Brain pericyte (primary cell): ENCODE measurements around the gene BCL7A.

Experiments
- DNase-seq: peaks from one replicate; pipeline ENCODE4 v3.0.0-alpha.2; 2012; ENCODE audit warnings: low read depth, low spot score

Gene BCL7A

DNA sequence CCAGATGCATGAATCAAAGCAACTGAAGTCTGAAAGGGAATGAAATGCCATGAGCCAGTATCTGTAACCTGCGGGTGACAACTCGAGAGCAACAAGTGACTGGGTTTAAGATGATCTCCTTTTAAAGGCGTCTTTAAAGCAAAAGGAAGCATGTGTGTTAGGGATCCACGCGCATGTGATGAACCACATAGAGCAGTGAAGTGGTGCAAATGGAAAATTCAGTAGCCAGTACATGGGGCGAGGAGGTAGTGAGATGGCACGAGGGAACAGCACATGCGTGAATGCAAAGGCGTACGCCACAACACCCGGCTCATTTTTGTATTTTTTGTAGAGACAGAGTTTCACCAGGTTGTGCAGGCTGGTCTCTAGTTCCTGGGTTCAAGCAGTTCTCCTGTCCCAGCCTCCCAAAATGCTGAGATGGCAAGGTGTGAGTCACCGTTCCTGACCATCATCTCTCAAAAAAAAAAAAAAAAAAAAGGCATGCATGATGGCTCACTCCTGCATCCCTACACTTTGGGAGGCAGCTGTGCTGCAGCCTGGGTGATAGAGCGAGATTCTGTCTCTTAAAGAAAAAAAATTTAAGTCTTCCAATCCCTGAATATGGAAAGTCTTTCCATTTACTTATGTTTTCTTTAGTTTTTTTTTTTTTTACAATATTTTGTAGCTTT lies 24.6 kb upstream of the BCL7A start:
- no peak for DNase-seq

DNA sequence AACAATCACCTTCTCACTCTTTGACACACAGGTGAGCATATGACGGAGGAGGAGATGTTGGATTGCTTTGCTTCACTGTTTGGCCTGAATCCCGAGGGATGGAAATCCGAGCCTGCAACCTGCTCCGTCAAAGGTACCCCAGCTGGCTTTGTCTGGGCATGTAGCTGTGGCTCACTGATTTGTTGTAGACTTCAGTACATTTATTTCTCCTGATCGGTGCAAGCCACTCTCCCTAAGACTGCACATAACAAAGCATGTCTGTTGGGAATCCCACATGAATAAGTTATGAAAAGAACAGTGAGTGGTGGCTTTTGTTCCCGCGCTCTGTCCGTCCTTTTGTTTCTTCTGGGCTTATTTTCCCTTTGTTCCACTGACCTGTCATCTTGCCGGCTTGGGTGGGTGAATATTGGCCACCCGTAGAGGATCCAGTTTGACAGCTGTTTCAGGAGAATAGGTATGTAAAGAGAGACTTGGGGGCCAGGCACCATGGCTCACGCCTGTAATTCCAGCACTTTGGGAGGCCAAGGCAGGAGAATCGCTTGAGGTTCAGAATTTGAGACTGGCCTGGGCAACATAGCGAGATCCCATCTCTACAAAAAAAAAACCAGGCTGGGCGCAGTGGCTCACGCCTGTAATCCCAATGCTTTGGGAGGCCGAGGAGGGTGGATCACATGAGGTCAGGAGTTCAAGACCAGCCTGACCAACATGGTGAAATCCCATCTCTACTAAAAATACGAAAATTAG lies 20.0 kb upstream of the BCL7A start:
- DNase-seq, result no peak

DNA sequence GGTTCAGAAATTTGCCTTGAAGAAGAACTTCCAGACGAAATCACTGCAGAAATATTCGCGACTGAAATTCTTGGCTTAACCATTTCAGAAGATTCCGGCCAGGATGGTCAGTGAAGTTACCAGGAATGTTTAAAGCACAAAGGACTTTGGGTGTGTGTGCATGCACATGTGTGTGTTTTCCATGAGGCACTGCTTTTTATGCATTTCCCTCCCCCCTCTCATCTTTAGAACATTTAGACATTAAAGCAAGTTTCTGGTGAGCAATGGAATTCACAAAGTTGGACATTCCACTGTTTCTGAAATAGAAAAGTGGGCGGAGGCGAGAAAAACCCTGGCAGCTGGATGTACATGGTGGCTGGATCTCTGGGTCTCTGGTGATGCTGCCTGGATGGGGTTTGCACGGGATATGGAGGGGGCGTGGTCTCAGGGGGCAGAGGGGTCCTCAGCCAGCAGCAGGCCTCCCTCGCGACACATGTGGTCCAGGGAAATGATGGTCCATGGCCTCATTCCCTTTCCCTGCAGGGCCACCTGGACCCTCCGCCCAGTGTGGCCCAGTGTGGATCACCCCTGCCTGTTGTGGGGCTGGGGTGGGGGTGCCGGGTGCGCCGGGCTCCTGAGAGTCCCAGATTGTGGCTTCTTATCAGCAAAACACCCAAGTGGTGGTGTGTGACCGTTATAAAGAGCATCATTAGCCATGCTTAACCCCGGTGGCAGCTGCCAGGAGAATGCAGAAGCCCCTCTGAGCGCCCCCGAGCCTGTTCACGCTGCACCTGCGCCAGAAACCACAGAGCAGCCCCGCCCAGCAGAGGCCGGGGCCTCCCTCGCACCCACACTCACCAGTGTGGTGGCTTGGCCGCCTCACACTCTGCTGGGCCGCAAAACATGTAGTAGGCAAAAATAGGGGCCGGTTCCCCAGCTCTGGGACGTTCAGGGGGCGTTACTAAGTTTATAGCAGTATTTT lies 17.8 kb upstream of the BCL7A start:
- DNase-seq, result no peak

DNA sequence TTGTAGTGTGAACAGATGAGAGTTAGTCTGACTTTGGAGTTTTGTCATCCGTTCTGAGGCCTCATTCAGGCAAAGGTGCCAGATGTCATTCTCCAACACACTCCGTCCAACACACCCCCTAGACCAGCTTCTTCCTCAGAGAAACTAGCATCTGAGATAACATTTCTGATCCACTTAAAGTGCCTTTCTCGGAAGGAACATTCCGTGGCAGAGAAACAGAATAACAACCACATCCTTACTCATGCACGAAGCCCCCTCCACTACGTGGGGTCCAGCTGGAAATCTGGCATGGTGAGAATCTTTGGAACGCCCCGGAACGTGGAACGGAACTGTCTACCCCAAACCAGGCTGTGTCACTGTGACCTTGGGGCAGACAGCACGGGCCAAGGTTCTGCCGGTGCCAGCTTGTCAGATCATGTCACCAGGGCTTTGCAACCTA lies 17.0 kb upstream of the BCL7A start:
- no peak for DNase-seq

DNA sequence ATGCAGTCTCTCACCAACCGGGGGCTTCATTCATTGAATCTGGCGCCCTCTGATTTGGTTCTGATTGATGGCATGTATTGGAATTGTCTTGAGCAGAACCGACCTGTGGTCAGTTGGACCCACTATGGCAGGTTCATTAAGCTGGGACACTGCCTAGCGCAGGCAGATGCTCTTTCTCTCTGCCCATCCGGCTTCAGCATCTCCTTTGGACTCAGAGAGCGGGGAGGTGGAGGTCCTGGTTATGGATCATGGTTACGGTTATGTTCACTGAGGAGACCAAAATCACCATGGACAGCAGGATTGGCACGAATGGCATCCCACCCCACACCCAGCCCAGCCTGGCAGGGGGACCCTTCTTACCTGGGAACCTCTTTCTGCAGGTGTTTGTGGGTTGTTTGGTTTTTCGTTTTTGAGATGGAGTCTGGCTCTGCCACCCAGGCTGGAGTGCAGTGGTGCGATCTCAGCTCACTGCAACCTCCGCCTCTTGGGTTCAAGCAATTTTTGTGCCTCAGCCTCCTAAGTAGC lies 16.4 kb upstream of the BCL7A start:
- no peak for DNase-seq

DNA sequence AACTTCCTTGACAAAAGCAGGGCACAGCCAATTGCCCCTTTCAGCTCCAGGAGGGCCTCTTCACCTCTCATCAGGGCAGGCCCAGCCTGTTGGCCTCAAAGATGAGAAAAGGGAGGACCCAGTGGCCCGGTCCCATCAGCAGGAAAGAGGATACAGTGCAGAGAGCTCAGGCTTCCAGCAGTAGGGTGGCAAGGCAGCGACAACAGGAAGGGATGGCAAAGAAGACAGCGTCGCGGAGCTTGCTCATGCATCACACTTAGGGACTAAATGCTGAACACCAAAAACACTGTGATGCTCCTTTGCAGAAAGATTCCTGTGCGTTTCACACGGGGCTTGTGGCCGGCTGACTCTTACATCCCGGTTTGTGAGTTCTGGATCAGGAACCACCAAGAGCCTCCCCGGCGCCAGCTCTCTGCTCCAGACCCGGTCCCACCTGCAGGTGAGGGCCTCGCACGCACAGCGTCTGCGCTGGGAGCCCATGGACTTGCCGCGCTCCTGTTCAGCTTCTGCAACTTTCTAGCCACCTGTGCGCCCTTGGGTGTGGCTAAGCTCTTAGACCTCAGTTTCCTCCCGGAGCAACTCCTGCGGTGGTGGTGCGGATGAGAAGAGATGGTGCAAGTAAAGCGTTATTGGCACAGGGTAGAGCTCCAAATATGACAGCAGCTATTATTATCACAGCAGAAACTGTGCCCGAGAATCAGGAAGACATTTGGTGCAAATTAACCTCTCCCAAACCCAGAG lies 15.3 kb upstream of the BCL7A start:
- no peak for DNase-seq

DNA sequence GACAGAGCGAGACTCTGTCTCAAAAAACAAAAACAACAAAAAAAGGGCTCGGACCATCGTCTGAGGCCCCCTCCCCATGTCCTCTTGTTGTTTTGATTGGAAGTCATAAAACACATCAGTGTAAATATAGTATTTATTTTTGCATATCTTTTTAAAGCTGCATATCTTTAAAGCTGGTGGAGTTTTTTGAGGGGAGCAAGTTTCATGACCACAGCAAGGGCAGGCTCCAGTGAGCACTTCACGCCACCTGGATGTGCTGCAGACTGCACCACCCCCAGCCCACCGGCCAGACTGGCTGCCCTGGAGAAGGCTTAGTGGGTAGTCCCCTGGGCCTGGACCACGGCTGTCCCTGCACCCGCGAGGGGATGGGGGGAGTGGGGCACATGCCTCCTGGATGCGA lies 11.9 kb upstream of the BCL7A start:
- DNase-seq, result no peak

DNA sequence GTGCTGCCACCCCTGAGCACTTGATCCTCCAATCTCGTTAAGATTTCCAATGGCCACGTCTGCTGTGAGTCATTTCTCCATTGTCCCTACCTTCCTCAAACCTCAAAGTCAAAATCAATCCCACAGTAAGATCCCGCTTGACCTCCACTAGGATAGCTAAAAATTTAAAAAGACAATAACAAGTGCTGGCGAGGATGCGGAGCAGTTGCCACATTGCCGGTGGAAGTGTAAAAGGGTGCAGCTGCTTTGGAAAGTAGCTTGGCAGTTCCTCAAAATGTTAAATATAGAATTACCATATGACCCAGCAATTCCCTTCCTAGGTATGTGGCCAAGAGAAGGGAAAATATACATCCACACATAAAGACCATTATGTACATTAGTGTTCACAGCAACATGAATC lies 9.5 kb upstream of the BCL7A start:
- DNase-seq, result no peak

DNA sequence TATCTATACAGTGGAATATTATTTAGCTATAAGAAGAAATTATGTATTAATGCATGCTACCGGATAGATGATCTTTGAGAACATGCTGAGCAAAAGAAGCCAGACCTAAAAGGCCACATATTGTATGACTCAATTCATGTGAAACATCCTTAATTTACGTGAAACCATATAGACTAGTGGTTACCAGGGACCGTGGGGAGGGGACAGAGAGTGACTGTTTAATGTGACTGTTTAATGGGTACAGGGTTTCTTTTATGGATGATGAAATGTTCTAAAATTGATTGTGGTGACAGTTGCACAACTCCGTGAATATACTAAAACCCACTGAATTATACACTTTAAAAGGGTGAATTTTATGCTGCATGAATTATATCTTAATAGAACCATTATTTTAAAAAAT lies 8.5 kb upstream of the BCL7A start:
- DNase-seq, result no peak

DNA sequence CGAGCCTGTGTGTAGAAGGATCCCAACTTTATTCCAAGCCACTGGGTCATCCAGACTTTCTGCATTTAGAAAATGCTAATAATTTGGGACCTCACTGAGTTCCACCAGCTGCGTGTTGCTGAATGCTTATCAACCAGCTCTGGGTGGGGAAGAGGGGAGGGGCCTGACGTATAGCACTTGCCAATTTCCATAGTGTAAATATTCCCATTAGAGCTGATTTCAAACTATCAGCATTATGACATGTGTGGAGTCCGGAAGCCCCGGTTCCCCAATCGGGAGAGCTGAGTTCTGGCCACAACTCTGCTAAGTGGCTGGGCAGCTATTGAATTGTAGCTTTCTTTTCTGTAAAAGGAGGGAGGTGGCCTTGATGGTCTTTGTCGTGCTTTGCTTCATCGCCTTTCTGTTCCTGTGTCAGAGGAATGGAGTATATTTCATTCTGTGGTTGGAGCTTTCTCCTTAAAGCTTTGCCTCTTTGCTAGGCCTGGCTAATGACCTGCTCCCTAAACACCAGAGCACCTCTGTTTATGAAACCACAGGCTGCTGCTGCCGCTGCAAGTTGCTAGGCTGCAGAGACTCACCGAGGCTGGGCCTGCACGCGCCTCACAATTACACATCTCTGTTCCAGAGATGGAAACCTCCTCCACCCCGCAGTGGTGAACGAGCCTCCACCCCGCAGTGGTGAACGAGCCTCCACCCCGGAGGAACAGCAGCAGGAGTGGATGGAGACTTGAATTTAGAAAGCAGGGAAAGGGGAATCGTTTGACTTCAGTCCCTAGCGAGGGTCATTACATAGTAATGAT lies 7.7 kb upstream of the BCL7A start:
- DNase-seq, result no peak

DNA sequence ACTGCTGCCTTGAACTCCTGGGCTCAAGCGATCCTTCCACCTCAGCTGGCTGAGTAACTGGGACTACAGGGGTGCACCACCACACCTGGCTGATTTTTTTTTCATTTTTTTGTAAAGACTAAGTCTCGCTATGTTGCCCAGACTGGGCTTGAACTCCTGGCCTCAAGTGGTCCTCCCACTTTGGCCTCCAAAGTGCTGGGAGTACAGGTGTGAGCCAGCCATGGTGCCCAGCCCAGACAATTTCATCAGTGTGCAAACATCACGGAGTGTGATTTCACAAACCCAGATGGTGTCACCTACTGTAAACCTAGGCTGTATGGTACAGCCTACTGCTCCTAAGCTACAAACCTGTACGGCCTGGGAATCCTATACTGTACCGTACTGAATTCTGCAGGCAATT lies 6.9 kb upstream of the BCL7A start:
- no peak for DNase-seq

DNA sequence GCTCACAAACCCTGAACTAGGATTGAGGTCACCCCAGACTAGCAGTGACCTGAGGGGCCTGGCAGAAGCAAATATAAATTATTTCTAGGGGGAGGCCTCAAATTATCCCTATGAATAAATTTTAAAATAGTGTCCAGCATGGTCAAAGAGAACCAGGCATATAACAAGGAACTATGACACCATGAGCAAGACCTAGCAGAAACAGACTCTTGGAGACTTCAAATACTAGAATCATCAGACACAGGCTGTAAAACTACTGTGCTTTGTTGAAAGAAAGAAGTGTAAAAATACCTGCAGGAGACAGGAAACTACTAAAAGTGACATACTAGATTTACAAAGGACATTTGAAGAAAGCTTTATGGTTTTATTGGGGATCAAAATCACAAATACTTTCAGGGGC lies 3.2 kb upstream of the BCL7A start:
- DNase-seq, result no peak

DNA sequence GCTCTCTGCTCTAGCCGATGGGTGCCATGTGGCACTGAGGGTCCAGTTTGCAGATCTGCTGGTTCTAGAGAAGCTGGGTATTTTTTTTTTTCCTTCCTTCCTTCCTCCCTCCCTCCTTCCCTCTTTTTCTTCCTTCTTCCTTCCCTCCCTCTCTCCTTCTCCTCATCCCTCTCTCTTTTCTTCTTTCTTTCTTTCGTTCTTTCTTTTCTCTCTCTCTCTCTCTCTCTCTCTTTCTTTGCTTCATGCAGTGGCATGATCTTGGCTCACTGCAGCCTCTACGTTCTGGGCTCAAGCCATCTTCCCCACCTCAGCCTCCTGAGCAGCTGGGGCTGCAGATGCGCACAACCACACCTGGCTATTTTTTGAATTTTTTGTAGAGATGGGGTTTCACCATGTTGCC lies 2.7 kb upstream of the BCL7A start:
- DNase-seq, result no peak

DNA sequence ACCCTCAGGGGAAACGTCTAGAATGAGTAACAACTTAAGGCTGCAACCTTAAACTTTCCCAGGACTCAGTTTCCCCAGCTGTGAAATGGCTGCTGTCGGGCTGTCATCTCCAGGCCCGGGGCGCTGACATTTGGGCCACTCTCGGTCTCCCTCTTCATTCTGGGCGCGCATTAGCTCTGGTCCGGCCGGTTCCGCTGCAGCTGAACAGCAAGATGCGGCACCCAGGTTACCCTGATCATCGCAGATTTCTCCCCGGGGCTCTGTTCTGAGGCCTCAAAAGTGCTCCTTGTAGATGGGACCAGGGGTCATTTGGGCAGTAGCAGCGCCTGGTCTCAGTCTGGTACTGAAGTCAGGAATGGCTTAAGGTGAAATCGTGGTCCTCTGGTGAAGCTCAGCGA lies 890 bp upstream of the BCL7A start:
- DNase-seq, result no peak

DNA sequence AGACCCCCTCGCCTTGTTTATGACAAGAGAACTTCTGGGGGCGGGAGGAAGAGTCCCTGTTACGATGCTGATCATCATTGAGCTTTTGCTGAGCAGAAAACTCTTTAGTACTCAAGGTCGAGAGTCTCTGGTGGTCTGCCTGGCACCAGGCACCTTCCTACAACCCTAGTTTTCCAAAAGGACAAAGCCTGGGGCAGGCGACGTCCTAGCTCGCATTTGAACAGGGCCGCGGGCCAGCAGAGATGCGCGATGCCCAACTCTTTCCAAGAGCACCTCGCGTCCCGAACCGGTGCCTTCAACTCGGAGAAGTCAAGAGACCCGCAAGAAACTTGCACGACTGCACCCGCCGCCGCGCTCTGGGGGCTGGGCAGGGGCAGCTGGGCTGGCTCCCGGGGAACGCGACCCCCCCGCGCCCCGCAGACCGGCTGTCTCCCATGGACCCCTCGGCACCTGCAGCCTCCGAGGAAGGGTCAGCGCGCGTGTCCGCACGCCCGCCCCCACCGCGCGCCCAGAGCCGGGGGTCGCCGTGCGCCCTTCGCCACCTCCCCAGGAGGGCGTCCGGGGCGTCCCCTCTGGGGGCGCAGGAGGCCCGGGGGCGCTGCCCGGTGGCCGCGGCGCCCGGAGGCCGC lies 377 bp upstream of the BCL7A start:
- no peak for DNase-seq

DNA sequence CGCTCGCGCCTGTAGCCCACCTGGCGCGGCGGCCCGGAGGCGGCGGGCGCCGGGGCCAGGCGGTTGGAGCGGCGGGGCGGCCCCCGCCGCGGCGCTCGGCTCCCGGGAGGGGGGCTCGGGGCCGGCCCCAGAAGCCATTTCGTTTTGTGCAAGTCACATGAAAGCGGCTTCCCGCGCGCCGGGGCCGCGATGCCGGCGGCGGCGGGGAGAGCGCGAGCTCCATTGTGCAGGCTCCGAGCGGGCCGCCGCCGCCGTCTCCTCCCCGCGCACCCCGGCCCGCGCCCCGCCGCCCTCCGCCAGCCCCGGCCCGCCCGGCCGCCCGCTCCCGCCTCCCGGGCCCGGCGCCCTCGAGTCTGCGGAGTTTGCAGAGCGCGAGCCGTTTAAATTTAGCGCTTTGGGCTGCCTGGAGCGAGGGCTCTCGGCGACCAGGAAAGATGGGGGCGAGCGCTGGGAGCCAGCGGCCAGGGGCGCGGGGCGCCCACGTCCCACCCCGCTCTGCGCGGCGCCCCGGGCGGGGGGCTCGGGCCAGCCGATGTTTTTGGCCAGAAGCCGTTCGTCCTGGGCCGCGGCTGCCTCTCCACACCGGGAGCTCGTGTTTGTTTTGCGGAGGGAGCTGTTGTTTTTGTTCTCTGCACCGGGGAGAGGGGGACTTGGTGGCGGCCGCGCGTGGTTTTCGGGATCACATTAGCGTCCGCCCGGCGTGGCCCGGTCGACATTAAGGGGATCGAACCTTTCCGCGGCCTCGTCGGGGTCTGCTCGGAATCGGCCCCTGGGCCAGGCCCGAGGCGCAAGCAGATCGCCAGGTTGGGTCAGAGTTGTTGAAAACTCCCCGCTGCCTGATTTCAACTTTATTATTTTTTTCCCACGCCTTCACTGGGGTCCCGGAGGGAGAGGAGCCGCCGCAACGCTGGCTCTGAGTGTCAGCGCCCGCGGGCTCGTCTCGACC lies 982 bp downstream of the BCL7A start:
- DNase-seq, result no peak

DNA sequence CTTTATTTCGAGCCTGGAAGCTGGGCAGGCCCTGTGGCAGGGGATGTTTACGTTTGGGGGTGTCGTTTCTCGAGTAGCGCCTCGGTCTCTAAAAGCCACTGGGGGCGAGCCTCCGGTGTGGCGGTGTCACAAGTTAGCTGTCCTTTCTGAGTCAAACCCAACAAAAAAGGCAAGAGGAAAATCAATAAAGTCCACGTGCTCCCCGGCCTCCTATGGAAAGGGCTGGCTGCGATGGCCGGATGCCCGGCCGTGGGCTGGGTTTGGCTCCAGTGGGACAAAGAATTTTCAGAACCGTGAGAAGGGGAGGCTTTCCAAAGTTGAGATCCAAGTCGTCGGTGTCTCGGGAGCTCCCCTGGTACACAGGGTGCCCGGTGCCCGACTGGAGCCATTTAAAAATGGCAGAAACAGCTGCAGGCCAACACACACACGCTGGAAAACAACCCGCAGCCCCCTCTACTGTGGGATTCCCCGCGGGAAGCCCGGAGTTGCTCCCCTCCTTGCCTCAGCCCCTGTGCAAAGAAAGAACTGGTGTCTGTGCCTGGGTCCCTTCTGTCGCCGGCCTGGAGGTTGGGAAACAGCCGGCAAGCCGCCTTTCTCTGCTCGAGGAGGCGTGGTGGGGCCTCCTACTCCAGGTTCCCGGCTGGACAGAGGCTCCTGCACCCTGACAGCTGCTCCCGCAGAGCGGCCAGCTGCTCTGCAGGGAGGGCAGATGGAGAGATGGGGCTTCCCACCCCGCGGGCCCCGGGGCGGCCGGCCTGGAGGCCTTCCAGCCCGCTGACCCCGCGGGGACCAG lies 1.9 kb downstream of the BCL7A start:
- no peak for DNase-seq

DNA sequence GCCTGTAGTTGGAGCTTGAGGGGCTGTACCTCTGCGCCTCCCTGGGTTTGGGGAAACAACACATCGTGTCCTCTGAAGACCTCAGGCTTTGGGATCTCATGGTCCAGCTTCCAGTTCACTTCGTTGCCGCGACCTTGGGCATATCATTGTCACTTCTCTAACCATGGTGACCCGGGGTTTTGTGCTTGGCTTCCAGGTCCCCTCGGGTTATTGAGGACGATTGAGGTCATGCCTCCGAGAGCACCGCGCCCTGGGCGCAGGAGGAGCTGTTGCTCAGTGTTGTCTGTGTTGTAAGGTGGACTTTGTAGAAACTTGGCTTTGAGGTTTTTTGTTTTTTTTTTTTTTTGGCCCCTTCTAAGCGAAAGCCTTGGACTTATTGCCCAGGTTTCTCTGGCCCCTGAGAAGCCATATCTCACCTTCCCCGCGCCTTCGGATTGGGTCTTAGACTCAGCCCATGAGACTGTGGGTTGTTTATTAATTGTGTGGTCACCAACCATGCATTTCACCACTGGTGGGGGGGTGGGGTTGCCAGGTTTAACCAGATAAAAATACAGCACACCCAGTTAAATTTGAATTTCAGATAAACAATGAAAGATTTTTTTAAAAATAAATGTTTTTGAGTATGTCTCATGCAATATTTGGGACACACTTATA lies 2.6 kb downstream of the BCL7A start:
- no peak for DNase-seq
